UCSD-AML1 (cell line): ENCODE results near the gene SMIM29.
A peak's percentile ranks its signal among the peaks of the same experiment; 100 is the strongest.
"Not testable (repeated sequence)": the region's sequence is repeated elsewhere in the genome, so short reads cannot be mapped to it uniquely, and the experiment has no call there.

Experiments
- DNase-seq: peaks from one replicate; lab custom pipeline; 2025; ENCODE audit not compliant: unreplicated experiment; lab: John Stamatoyannopoulos, UW

Gene SMIM29

DNA sequence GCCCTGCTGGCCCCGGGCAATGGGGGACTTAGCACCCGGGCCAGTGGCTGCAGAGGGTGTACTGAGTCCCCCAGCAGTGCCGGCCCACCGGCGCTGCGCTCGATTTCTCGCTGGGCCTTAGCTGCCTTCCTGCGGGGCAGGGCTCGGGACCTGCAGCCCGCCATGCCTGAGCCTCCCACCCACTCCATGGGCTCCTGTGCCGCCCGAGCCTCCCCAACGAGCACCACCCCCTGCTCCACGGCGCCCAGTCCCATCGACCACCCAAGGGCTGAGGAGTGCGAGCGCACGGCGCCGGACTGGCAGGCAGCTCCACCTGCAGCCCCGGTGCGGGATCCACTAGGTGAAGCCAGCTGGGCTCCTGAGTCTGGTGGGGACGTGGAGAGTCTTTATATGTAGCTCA is 20.3 kb upstream of the SMIM29 start:
- DNase-seq, result not testable (repeated sequence)

DNA sequence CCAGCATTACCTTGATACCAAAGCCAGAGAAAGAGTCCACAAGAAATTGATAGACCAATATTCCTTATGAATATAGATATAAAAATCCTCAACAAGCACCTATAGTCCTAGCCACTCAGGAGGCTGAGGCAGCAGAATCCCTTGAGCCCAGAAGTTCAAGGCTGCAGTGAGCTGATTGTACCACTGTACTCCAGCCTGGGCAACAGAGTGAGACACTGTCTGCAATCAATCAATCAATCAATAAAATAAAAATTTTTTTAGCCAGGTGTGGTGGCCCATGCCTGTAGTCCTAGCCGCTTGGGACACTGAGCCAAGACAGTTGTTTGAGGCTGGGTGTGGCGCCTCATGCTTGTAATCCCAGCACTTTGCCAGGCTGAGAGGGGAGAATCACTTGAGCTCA is 18.9 kb upstream of the SMIM29 start:
- no peak for DNase-seq

DNA sequence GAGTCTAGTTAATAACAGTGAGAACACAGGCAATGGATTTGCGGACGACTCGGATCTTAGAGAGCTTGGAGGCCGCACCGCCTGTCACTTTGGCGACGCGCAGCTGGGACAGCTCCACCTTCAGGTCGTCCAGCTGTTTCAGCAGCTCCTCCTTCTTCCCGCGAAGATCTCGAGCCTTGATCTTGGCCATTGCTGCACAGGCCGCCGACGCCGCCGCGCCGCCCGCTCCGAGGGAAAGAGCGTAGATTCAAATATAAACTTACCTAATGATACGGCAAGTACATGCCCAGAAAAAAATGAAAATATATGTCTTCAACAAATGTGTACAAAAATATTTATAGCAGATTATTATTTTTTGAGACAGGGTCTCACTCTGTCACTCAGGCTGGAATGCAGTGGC is 14.7 kb upstream of the SMIM29 start:
- DNase-seq, result not testable (repeated sequence)

DNA sequence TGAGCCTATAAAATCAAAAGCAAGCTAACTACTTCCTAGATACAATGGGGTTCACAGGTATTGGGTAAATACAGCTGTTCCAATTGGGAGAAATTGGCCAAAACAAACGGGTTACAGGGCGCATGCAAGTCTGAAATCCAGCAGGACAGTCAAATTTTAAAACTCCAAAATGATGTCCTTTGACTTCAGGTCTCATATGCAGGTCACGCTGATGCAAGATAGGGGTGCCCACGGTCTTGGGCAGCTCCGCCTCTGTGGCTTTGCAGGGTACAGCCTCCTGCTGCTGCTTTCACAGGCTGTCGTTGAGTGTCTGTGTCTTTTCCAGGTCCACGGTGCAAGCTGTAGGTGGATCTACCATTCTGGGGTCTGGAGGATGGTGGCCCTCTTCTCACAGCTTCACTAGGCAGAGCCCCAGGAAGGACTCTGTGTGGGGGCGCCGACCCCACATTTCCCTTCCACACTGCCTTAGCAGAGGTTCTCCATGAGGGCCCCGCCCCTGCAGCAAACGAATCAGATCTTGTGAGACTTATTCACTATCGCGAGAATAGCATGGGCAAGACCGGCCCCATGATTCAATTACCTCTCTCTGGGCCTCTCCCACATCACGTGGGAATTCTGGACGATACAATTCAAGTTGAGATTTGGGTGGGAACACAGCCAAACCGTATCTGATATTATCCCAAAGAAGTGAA is 11.9 kb upstream of the SMIM29 start:
- DNase-seq, result no peak

DNA sequence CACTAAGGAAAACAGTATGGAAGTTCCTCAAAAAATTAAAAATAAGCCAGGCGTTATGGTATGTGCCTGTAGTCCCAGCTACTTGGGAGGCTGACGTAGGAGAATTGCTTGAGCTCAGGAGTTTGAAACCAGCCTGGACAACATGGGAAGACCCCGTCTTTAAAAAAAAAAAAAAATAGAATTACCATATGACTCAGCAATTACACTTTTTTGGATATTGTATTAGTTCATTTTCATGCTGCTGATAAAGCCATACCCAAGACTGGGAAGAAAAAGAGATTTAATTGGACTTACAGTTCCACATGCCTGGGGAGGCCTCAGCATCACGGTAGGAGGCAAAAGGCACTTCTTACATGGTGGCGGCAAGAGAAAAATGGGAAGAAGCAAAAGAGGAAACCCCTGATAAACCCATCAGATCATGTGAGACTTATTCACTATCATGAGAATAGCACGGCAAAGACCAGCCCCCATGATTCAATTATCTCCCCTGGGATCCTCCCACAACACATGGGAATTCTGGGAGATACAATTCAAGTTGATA is 10.8 kb upstream of the SMIM29 start:
- no peak for DNase-seq

DNA sequence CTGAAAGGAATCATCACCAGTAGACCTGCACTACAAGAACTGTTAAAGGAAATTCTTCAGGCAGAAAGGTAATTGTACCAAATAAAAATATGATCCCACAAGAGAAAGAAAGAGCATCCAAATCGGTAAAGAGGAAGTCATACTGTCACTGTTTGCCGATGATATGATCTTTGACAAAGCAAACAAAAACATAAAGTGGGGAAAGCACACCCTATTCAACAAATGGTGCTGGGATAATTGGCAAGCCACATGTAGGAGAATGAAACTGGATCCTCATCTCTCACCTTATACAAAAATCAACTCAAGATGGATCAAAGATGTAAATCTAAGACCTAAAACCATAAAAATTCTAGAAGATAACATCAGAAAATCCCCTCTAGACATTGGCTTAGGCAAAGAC is 3.6 kb upstream of the SMIM29 start:
- DNase-seq, result not testable (repeated sequence)

DNA sequence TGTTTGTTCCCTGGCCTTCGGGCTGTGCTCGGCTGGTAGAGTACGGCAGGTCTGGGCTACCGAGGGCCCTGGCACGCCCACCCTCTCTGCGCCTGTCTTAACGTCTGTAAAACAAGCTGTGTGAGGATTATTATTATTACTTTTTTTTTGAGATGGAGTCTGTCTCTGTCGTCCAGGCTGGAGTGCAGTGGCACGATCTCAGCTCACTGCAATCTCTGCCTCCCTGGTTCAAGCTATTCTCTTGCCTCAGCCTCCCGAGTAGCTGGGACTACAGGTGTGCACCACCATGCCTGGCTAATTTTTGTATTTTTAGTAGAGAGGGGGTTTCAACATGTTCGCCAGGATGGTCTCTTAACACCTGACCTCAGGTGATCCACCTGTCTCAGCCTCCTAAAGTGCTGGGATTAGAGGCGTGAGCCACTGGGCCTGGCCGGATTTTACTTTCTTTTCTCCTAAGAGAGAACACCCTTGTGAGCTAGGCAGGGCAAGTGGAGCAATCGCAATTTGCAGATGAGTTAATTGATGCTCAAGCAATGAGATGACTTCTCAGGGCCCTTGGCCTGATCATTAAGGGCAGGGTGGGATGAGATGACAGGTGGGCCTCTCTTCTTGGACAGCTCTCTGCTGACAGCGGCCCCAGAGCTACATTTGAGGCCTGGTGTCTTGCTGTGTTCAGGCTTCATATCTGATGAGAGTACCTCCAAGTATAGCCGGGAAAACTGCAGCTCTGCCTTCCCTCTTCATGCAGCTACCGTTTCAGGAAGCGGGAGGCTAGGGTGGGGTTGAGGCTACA is 859 bp upstream of the SMIM29 start:
- no peak for DNase-seq

DNA sequence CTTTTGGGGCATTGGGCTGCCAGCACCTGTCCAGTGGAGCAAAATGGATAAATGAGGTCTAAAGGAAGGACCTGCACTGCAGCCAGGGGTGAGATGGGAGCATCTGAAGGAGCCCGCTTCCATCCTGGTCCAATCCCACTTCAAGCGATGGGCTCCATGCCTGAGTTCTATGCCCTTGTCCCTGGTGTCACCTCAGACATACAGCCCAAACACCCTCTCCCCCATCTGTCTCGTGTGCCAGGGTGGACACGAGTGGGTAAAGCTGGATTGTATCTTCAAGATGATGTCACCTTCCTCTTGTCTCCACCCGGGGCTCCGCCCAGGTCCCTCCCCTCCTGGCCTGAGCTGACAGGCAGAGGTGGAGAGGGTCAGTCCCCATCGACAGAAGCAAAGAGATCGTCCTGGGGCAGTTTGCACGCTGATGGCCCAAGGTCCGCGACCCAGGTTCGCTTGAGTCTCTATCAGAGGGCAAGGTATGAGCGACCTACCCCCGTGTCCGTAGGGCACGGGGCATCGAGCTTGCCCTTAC is 544 bp downstream of the SMIM29 start:
- peak; percentile 53 for DNase-seq

DNA sequence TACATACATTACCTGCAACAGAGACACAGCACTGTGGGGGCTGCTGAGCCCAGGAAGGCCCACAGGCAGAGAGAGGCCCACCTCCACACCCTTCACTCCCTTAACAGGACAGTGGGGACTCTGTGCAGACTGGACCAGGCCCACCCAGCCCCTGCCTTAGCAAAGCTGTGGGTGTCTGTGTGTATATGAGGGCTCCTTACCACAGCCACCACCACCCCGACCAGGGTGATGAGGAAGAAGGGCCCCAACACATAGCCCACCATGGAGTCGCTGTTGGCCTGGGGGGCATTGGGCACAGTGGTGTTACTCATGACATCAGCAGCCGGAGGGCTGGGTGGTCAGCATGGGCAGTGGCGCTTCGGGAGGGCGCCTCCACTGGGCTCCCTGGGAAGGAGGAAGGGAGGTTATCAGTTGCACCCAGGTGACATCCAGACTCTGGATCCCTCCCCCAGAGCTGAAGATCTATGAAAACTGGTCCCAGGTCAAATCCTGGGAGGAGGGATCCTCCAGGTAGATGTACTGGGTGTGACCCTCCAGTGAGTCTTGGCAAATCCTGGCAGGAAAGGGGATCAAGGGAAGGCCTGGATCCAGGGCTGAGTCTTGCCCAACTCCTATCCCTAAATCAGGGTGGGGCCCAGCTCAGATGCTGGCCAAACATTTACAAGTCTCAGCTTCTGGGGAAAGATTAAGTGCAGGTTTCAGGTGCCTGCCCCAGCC is 1.2 kb downstream of the SMIM29 start:
- DNase-seq, result no peak

DNA sequence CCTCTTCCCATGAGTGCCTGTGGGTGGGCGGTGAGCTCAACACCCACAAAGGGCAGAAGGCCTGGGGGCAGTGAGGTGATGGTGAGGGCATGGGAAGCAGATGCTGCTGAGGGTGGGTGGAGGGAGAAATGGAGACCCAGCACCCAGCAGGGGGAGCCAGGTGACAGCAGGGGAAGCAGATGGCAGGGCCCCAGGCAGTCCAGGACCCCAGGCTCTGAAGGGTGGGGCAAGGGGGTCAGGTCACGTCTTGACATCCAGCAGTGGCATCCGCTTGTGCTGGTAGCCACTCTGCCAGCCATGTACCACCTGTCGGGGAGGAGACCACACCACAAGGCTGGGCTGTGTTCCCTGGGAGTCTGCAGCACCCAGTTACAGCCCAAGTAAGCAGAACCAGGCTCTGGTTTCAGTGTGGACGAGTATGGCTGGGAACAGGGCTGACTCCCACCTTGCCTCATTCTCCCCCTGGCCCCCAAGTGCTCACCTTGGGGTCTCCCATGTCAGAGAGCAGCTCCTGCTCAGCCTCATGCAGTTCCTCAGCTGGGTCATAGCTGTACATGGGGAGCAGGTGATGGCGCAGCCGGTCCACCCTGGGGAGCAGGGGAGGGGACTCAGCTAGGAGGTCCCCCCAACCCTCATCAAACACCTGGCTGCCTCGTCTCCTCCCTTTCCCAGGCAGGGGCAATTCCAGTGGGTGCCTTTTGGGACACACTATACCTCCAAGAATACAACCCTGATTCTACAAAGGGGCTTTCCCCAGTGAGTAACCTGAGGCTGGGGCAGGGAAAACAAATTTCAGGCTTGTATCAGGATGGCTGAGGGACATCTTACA is 2.0 kb downstream of the SMIM29 start:
- peak; percentile 60 for DNase-seq

DNA sequence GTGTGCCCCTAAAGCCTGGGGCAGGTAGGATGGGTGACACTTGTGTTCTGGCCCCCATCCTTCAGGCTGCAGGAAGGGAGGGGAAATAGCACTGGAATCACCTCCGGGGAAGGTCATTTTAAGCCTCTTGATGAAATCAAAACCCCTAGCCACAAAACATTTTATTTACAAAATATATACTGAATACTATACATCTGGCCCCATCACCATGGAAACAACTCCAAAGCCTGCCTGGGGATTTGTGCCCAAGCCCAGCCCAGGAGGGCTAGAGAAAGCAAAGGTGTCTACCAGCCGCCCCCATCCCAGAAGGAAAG is 2.6 kb downstream of the SMIM29 start:
- DNase-seq, result no peak

DNA sequence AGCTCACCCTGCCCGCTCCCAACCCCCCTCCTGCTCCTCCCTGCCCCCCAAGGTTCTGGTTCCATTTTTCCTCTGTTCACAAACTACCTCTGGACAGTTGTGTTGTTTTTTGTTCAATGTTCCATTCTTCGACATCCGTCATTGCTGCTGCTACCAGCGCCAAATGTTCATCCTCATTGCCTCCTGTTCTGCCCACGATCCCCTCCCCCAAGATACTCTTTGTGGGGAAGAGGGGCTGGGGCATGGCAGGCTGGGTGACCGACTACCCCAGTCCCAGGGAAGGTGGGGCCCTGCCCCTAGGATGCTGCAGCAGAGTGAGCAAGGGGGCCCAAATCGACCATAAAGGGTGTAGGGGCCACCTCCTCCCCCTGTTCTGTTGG is 3.1 kb downstream of the SMIM29 start:
- not testable (repeated sequence) for DNase-seq

DNA sequence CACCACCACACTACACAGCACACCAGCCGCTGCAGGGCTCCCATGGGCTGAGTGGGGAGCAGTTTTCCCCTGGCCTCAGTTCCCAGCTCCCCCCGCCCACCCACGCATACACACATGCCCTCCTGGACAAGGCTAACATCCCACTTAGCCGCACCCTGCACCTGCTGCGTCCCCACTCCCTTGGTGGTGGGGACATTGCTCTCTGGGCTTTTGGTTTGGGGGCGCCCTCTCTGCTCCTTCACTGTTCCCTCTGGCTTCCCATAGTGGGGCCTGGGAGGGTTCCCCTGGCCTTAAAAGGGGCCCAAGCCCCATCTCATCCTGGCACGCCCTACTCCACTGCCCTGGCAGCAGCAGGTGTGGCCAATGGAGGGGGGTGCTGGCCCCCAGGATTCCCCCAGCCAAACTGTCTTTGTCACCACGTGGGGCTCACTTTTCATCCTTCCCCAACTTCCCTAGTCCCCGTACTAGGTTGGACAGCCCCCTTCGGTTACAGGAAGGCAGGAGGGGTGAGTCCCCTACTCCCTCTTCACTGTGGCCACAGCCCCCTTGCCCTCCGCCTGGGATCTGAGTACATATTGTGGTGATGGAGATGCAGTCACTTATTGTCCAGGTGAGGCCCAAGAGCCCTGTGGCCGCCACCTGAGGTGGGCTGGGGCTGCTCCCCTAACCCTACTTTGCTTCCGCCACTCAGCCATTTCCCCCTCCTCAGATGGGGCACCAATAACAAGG is 3.6 kb downstream of the SMIM29 start:
- DNase-seq, result not testable (repeated sequence)

DNA sequence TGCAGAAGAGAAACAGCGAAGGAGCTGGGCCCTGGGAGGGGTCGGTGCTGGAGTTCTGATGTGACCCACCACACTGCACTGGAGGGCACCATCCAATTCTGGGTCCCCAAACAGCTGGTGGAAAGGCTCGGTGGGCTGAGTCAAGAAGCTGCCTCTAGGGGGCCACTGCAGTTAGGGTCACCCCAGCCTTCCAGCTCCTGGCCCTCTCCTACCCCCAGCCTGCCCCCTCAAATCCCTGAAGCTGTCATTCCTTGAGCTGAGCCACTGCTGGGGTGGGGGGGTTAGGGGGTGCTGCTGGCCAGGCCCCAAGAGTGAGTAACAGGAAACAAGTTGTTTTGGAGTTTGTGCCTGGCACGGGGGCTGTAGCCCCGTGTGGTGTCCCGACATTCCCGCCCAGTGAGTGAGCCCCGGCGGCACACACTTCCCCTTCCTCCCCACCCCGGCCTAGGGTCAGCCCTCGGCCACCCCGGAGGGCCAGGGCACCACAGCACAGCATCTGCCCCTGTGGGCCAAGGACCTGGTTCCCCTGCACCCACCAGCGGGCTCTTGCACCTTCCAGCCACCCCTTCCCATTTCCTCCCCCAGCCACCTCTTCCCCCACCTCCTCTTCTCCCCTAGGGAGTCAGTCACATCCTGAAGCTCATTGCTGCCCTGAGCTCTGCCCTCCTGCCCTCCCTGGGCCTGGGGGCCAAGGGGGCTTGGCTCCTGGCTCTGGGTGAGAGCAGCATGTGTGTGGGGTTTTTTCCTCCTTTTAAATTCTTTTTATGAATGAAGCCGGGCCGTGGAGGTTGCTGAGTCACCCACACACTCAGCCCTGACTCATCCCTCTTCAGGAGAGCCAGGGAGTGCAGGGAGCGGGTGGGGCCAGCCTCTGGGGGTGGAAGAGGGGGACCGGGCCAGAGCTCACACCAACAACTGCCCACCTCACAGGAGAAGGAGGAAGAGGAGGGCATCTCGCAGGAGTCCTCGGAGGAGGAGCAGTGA is 4.6 kb downstream of the SMIM29 start:
- DNase-seq, result peak; percentile 56

DNA sequence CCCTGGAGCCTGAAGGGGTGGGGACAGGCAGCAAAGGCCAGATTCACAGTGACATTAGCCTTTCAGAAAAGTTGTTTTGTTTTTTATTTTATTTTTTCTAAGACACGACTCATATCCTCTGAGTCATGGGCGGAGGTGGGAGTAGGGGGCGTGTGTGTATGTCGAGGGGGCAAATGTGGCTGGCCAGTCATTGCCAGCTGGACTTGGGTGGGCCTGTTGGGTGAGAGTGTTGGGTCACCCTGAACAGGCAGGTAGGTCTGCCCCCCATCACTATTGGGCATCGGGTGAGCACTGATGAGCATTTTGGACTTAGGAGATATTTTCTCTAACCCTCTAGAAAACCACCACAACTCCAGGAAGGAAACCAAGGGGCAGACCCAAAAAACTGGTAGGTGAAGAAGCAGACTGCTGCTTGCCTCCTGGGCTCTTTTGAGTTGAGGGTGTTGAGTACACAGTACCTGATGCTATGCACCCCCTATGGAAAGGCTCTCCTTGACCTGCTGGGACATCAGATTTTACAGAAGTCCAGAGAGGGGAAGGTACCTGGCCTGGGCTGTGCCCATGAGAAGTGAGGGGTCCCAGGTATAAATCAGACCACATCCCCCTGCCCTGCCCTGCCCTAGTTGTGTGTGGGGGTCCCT is 5.6 kb downstream of the SMIM29 start:
- DNase-seq, result no peak

DNA sequence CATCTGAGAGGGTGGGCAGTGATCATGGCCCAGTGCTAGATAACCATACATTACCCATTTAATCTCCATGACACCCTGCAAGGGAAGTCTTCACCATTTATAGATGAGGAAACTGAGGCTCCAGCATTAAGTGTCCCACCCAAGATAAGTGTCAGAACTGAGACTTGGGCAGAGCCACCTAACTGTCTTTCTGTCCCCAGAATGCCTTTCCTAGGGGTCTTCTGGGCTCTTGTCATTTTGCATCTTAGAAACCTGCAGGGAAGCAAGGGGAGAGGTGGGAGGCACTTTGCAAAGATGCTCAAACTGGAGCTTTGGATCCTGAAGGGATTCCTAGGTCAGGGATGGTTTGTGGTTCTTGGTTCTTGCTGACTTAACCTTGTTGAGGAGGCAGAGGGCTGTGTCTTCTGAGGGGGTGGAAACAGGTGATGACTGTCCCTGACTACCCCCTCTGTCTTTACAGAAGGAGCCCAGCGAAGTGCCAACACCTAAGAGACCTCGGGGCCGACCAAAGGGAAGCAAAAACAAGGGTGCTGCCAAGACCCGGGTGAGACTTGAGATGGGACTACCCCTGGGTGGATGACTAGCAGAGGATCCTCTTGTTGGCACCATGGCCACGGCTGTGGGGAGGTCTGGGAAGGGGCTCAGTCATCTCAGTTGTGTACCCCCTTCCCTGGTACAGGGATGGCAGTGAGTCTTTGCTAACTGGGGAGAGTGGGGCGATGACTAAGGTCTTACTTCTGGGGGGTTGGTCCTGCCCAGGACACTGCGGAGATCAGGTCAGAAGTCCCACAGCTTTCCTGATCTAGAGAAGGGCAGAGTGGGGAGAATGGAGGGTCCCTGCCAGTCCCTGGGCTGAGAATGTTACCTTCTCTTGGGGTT is 6.3 kb downstream of the SMIM29 start:
- no peak for DNase-seq
